Activated B cell treated with CpG ODN at 0.5 μM for 24 hours (primary cell): ENCODE measurements around the gene TRIM29. TPM values are rescaled to one million over a fixed set of nuclear protein-coding genes. Genes with fewer than 3 reads are reported as not detected.

Source experiments
- ATAC-seq: fragments of 200-7000 bp; cut with Tn5 transposase; one replicate; pipeline ENCODE4 v1.10.0; 2021; ENCODE audit warnings: low read depth, mild to moderate bottlenecking, moderate library complexity
- CTCF ChIA-PET: fragments of 350-600 bp; sonication (Branson Sonifier 250); formaldehyde crosslinking; loops from one replicate; lab custom pipeline; 2021; ENCODE audit warnings: antibody characterized with exemption; lab: Charles Lee
- POLR2A ChIA-PET: fragments of 350-600 bp; sonication (Branson Sonifier 250); formaldehyde crosslinking; loops from one replicate; lab custom pipeline; 2021; ENCODE audit warnings: antibody characterized with exemption; lab: Charles Lee
- DNase-seq: peaks from one replicate; pipeline ENCODE4 v3.0.0; 2022
- H3K27ac Mint-ChIP-seq: one replicate; pipeline ENCODE4 v1.8.0; 2020; ENCODE audit warnings: mixed read lengths
- H3K27me3 Mint-ChIP-seq: one replicate; pipeline ENCODE4 v1.8.0; 2021; ENCODE audit warnings: mixed read lengths
- H3K36me3 Mint-ChIP-seq: one replicate; pipeline ENCODE4 v1.8.0; 2021; ENCODE audit warnings: low read depth, mixed read lengths
- H3K4me1 Mint-ChIP-seq: one replicate; pipeline ENCODE4 v1.8.0; 2021; ENCODE audit warnings: mixed read lengths
- H3K4me3 Mint-ChIP-seq: one replicate; pipeline ENCODE4 v1.8.0; 2020; ENCODE audit warnings: mild to moderate bottlenecking, mixed read lengths
- H3K9me3 Mint-ChIP-seq: one replicate; pipeline ENCODE4 v1.8.0; 2020; ENCODE audit warnings: mixed read lengths
- intact Hi-C: fragments of 100-400 bp; cut with micrococcal nuclease; formaldehyde crosslinking; loops from one replicate; pipeline ENCODE4 v1.15.1; 2024
- total RNA-seq: library from RNA; stranded (reverse); gene quantifications from 2 replicates; pipeline ENCODE4 v1.2.3, GENCODE V29; 2022
- TF ChIP-seq, protein P1 (sequence below): fragments of 200-600 bp; IDR thresholded peaks from one replicate; pipeline ENCODE4 v1.8.0; 2022; ENCODE audit warnings: antibody characterized with exemption, mild to moderate bottlenecking

TRIM29 gene
- total RNA-seq, 1 donor from 2014 or later = not detected

GRCh38 chr11:120065176-120065575, 72.7 kb downstream of the TRIM29 start:
- intact Hi-C loops = no loop called here
- Mint-ChIP-seq H3K27me3 (peaks cover 33% of the 10 kb centered on the region), H3K9me3 (no peaks in the 10 kb centered on the region), H3K27ac (no peak overlapping the region), H3K4me3 (no peak overlapping the region), H3K4me1 (no peaks in the 10 kb centered on the region), H3K36me3 (no peaks in the 10 kb centered on the region)
- TF ChIP-seq, protein P1, sequence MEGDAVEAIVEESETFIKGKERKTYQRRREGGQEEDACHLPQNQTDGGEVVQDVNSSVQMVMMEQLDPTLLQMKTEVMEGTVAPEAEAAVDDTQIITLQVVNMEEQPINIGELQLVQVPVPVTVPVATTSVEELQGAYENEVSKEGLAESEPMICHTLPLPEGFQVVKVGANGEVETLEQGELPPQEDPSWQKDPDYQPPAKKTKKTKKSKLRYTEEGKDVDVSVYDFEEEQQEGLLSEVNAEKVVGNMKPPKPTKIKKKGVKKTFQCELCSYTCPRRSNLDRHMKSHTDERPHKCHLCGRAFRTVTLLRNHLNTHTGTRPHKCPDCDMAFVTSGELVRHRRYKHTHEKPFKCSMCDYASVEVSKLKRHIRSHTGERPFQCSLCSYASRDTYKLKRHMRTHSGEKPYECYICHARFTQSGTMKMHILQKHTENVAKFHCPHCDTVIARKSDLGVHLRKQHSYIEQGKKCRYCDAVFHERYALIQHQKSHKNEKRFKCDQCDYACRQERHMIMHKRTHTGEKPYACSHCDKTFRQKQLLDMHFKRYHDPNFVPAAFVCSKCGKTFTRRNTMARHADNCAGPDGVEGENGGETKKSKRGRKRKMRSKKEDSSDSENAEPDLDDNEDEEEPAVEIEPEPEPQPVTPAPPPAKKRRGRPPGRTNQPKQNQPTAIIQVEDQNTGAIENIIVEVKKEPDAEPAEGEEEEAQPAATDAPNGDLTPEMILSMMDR = no peak
- POLR2A ChIA-PET = no interaction called here
- DNase-seq = no peak
- ATAC-seq = no peak
- CTCF ChIA-PET = no interaction called here

DNA sequence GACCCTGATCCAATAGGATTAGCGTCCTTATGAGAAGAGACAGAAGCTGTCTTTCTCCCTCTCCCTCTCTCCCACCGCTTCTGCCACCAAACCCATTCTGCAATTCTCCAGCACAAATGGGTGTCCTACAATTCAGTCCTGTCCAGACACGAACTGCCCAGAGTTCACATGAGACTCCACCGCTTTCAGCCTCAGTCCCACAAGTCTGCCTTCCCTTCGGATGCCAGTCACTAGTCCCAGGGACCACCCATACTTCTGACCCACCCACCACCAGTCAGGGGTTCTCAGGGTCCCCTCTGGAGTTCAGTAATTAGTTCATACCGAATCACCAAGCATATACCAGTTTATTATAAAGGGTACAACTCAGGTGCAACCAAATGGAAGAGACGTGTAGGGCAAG, 73.6 kb downstream of the TRIM29 start:
- DNase-seq (no peak), ATAC-seq (no peak)
- no peaks in the 10 kb centered on the region for H3K4me1 Mint-ChIP-seq
- H3K27me3 Mint-ChIP-seq = peaks cover 36% of the 10 kb centered on the region
- H3K4me3 Mint-ChIP-seq = no peak overlapping the region
- TF ChIP-seq, protein P1 = no peak
- H3K36me3 Mint-ChIP-seq = no peaks in the 10 kb centered on the region
- ChIA-PET CTCF (no interaction called here), POLR2A (no interaction called here)
- intact Hi-C loops = no loop called here
- no peaks in the 10 kb centered on the region for H3K9me3 Mint-ChIP-seq
- H3K27ac Mint-ChIP-seq = no peak overlapping the region

GRCh38 chr11:120063686-120064340, 74.1 kb downstream of the TRIM29 start:
- H3K4me3 Mint-ChIP-seq = no peak overlapping the region
- CTCF ChIA-PET = no interaction called here

DNA sequence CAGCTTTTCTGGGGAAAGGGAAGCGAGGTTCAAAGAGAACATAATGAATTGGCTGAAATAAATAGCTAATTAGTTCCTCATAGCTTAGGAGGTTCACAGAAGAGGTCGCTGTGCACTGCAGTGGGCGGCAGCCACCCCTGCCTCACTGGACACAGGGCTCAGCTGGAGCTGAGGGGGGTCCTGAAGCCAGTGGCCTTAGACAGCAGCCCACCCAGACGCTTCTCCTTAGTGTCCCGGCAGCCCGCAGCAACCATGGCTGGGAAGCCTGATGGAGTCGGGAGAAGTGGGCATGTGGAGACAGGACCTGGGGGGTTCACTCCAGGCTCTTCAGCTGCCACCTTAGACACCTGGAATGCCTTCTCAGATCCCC, 75.4 kb downstream of the TRIM29 start:
- CTCF ChIA-PET = no interaction called here
- POLR2A ChIA-PET = no interaction called here
- Mint-ChIP-seq H3K27ac (no peak overlapping the region), H3K36me3 (no peaks in the 10 kb centered on the region), H3K27me3 (peaks cover 27% of the 10 kb centered on the region), H3K4me1 (no peaks in the 10 kb centered on the region), H3K9me3 (no peaks in the 10 kb centered on the region), H3K4me3 (no peak overlapping the region)
- DNase-seq (no peak), ATAC-seq (no peak)
- intact Hi-C loops = no loop called here
- TF ChIP-seq, protein P1 = no peak

More at GRCh38 chr11:120063686-120064340, 74.1 kb downstream of the TRIM29 start:
- POLR2A ChIA-PET = no interaction called here
- no peaks in the 10 kb centered on the region for H3K36me3 Mint-ChIP-seq
- peaks cover 31% of the 10 kb centered on the region for H3K27me3 Mint-ChIP-seq
- no peak overlapping the region for H3K27ac Mint-ChIP-seq
- ATAC-seq (no peak), DNase-seq (no peak)
- intact Hi-C loops = no loop called here
- TF ChIP-seq, protein P1 = no peak
- H3K9me3 Mint-ChIP-seq = no peaks in the 10 kb centered on the region
- no peaks in the 10 kb centered on the region for H3K4me1 Mint-ChIP-seq

DNA sequence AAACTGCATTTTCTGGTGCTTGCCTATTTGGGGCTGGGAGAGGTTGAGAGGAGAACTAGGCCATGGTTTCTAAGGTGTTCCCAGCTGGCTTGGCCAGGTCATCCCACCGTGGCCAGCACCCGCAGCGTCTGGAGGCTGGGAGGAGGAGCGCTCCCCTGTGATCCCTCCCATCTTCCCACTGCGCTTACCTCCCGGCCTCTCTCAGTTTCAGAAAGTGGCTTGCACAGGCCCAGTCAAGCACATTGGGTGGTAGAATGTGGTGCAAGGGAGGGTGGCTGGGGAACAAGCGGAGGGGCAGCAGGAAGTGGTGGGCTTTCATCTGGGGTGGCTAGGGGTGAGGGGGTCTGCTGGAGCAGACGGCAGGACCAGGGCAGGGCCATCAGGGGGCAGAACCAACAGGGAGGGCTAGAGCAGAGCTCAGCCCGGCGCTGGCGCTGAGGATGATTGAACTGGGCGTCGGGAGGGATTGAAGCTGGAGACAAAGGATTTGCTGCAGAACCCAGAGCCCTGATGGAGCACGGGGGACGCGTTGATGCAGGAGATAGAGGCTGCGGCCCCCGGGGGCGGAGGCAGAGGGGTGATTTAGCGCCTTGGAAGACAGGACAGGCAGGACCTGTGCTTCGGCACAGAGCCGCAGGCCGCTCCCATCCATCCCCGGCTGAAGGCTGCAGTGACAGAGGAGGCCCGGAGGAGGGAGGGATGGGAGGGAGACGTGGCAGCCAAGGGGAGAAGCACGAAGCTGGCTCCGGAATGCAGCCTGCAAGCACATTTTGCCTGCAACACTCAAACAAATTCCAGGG, 76.0 kb downstream of the TRIM29 start:
- H3K27me3 Mint-ChIP-seq = peaks cover 29% of the 10 kb centered on the region
- no peaks in the 10 kb centered on the region for H3K36me3 Mint-ChIP-seq
- H3K27ac Mint-ChIP-seq = no peak overlapping the region
- DNase-seq = no peak
- no peaks in the 10 kb centered on the region for H3K4me1 Mint-ChIP-seq
- CTCF ChIA-PET = no interaction called here
- TF ChIP-seq, protein P1 = no peak
- H3K4me3 Mint-ChIP-seq = no peak overlapping the region
- intact Hi-C loops = no loop called here
- ATAC-seq = no peak
- H3K9me3 Mint-ChIP-seq = no peaks in the 10 kb centered on the region
- POLR2A ChIA-PET = no interaction called here

Other genes starting within 250 kb of the TRIM29 start
- gene OAF, start 72.9 kb upstream of the TRIM29 start, total RNA-seq = 0.78 and 0.98 TPM in 2 replicates
- not detected in 2 replicates for gene POU2F3, start 102.0 kb upstream of the TRIM29 start, total RNA-seq
- 0.15 and 0.22 TPM in 2 replicates for gene TLCD5, start 187.2 kb upstream of the TRIM29 start, total RNA-seq
- 20.9 and 25.8 TPM in 2 replicates for gene ARHGEF12, start 198.3 kb upstream of the TRIM29 start, total RNA-seq